Endodermal cell (in vitro differentiated cells): Measurements from ENCODE around the gene BPI. TPM values are rescaled to one million over a fixed set of nuclear protein-coding genes. Genes with fewer than 3 reads are reported as not detected.
"Not testable (repeated sequence)": the region's sequence is repeated elsewhere in the genome, so short reads cannot be mapped to it uniquely, and the experiment has no call there.

Source experiments
- DNase-seq: peaks from one replicate; pipeline ENCODE4 v3.0.0-alpha.2; 2017
- H3K27ac ChIP-seq: 2 replicates; pipeline ENCODE4 v1.5.1; 2013; ENCODE audit warnings: mild to moderate bottlenecking, low read depth, low read length, moderate library complexity
- H3K27me3 ChIP-seq: 2 replicates; pipeline ENCODE4 v1.6.1; 2013; ENCODE audit warnings: mild to moderate bottlenecking, low read length, moderate library complexity; ENCODE audit not compliant: insufficient read depth, control insufficient read depth, poor library complexity, severe bottlenecking
- H3K36me3 ChIP-seq: 2 replicates; pipeline ENCODE4 v1.7.0; 2013; ENCODE audit warnings: mild to moderate bottlenecking, low read length, moderate library complexity; ENCODE audit not compliant: control insufficient read depth, insufficient read depth
- H3K4me1 ChIP-seq: one replicate; pipeline ENCODE4 v1.7.0; 2013; ENCODE audit warnings: low read length; ENCODE audit not compliant: control insufficient read depth, insufficient read depth
- H3K4me3 ChIP-seq: 2 replicates; pipeline ENCODE4 v1.5.1; 2013; ENCODE audit warnings: mild to moderate bottlenecking, low read length, moderate library complexity
- H3K9ac ChIP-seq: 2 replicates; pipeline ENCODE4 v1.6.1; 2013; ENCODE audit warnings: mild to moderate bottlenecking, low read length, moderate library complexity; ENCODE audit not compliant: poor library complexity, severe bottlenecking; ENCODE audit errors: extremely low read depth
- H3K9me3 ChIP-seq: 2 replicates; pipeline ENCODE4 v1.6.1; 2013; ENCODE audit warnings: mild to moderate bottlenecking, low read length, moderate library complexity; ENCODE audit not compliant: control insufficient read depth
- H3K27ac Mint-ChIP-seq: 2 replicates; pipeline ENCODE4 v1.8.0; 2020; ENCODE audit warnings: mixed read lengths
- H3K27me3 Mint-ChIP-seq: 2 replicates; pipeline ENCODE4 v1.8.0; 2021; ENCODE audit warnings: mild to moderate bottlenecking, mixed read lengths; ENCODE audit not compliant: insufficient read depth
- H3K36me3 Mint-ChIP-seq: 2 replicates; pipeline ENCODE4 v1.8.0; 2020; ENCODE audit warnings: low read depth, mixed read lengths
- H3K4me1 Mint-ChIP-seq: 2 replicates; pipeline ENCODE4 v1.8.0; 2020; ENCODE audit warnings: mixed read lengths
- H3K4me3 Mint-ChIP-seq: 2 replicates; pipeline ENCODE4 v1.8.0; 2020; ENCODE audit warnings: mild to moderate bottlenecking, moderate library complexity, mixed read lengths
- H3K9me3 Mint-ChIP-seq: 2 replicates; pipeline ENCODE4 v1.8.0; 2020; ENCODE audit warnings: mild to moderate bottlenecking, mixed read lengths
- WGBS, 2 experiments: methylation state at CpG; one replicate each; pipeline versions ENCODE4 v1.1.5 to v1.1.7; 2013; ENCODE audit warnings: missing lambda C conversion rate in 2 of 2, mixed read lengths in 1 of 2; ENCODE audit not compliant: insufficient coverage in 1 of 2, insufficient read length in 1 of 2; 5-methylcytosine and 5-hydroxymethylcytosine counted together
- total RNA-seq, 2 donors: library from RNA; stranded (reverse); fragmentation: NEBNext Ultra II Directional in 1 of 2; extraction: Animal tissue kit (Norgen Biotek cat#: 25700) in 1 of 2; gene quantifications; 2 replicates in 1 of 2; 3 replicates in 1 of 2; pipeline ENCODE4 v1.2.1, GENCODE V29; 2021
- TF ChIP-seq, protein P1 (sequence below): fragments of 200-600 bp; sonication (generic); conservative IDR thresholded peaks from 2 replicates; pipeline ENCODE4 v1.5.0; 2021; ENCODE audit warnings: antibody characterized with exemption, mild to moderate bottlenecking

Gene BPI
- total RNA-seq, 2 donors from 2014 or later, result not detected

- H3K4me3 Mint-ChIP-seq, result no peak overlapping the region
- no peak overlapping the region for H3K27ac Mint-ChIP-seq
- Histone ChIP-seq H3K4me3 (no peak overlapping the region), H3K36me3 (no peaks in the 10 kb centered on the region), H3K4me1 (no peaks in the 10 kb centered on the region), H3K9me3 (no peaks in the 10 kb centered on the region), H3K27ac (peak overlapping the region; percentile 80), H3K9ac (no peak overlapping the region), H3K27me3 (no peaks in the 10 kb centered on the region)
- no peaks in the 10 kb centered on the region for H3K27me3 Mint-ChIP-seq
- peaks cover 15% of the 10 kb centered on the region for H3K9me3 Mint-ChIP-seq
- H3K36me3 Mint-ChIP-seq, result no peaks in the 10 kb centered on the region
- 83% methylated on average over 2 to 14 of the region's 14 CpGs for WGBS, 2 experiments
- peaks cover 2% of the 10 kb centered on the region for H3K4me1 Mint-ChIP-seq
- TF ChIP-seq, protein P1, sequence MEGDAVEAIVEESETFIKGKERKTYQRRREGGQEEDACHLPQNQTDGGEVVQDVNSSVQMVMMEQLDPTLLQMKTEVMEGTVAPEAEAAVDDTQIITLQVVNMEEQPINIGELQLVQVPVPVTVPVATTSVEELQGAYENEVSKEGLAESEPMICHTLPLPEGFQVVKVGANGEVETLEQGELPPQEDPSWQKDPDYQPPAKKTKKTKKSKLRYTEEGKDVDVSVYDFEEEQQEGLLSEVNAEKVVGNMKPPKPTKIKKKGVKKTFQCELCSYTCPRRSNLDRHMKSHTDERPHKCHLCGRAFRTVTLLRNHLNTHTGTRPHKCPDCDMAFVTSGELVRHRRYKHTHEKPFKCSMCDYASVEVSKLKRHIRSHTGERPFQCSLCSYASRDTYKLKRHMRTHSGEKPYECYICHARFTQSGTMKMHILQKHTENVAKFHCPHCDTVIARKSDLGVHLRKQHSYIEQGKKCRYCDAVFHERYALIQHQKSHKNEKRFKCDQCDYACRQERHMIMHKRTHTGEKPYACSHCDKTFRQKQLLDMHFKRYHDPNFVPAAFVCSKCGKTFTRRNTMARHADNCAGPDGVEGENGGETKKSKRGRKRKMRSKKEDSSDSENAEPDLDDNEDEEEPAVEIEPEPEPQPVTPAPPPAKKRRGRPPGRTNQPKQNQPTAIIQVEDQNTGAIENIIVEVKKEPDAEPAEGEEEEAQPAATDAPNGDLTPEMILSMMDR, result no peak
- no peak for DNase-seq
Measured at GRCh38 chr20:38278131-38278530, 25.8 kb upstream of the BPI start.

DNA sequence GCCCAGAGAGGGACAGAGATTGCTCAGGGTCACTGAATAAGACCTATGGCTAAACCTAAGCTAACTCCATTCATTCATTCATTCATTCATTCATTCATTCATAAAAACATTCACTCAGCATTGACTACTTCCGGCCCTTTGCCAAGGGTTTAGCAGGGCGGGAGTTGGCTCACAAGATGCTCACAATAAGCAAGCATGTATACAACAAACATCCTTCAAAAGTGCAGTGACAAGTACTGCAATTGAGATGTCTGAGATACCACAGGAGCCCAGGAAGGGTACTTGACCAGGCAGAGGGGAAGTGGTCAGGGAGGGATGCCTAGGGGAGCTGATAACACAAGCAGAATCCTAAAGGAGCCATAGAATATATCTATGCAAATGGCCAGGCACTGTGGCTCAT is 25.2 kb upstream of the BPI start:
- 89 to 100% methylated on average over 1 to 2 of the region's 2 CpGs for WGBS, 2 experiments
- H3K36me3 Mint-ChIP-seq, result no peaks in the 10 kb centered on the region
- Histone ChIP-seq H3K4me1 (no peaks in the 10 kb centered on the region), H3K9ac (no peak overlapping the region), H3K36me3 (no peaks in the 10 kb centered on the region), H3K27me3 (no peaks in the 10 kb centered on the region), H3K4me3 (no peak overlapping the region), H3K27ac (no peak overlapping the region), H3K9me3 (no peaks in the 10 kb centered on the region)
- no peak overlapping the region for H3K27ac Mint-ChIP-seq
- no peak for DNase-seq
- peaks cover 2% of the 10 kb centered on the region for H3K4me1 Mint-ChIP-seq
- TF ChIP-seq, protein P1, result no peak
- no peak overlapping the region for H3K4me3 Mint-ChIP-seq
- H3K27me3 Mint-ChIP-seq, result no peaks in the 10 kb centered on the region
- H3K9me3 Mint-ChIP-seq, result peaks cover 15% of the 10 kb centered on the region

DNA sequence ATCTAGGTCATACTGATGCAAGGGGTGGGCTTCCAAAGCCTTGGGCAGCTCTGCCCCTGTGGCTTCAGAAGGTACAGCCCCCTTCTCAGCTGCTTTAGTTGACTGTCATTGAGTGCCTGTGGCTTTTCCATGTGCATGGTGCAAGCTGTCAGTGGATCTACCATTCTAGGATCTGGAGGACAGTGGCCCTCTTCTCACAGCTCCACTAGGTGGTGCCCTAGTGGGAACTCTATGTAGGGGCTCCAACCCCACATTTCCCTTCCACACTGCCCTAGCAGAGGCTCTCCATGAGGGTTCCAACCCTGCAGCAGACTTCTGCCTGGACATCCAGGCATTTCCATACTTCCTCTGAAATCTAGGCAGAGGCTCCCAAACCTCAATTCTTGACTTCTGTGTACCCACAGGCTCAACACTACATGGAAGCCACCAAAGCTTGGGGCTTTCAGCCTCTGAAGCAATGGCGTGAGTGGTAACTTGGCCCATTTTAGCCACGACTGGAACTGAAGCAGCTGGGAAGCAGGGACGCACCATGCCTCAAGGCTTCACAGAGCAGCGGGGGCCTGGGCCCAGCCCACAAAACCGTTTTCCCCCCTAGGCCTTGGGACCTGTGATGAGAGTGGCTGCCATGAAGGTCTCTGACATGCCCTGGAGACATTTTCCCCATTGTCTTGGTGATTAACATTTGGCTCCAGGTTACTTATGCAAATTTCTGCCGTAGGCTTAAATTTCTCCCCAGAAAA is 22.6 kb upstream of the BPI start:
- not testable (repeated sequence) for H3K27ac Mint-ChIP-seq

More for the DNA sequence above, 22.6 kb upstream of the BPI start:
- TF ChIP-seq, protein P1, result peak; percentile 42
- peaks cover 17% of the 10 kb centered on the region for H3K9me3 Mint-ChIP-seq
- not testable (repeated sequence) for DNase-seq, H3K4me1 Mint-ChIP-seq, H3K27ac ChIP-seq, H3K4me3 Mint-ChIP-seq, H3K36me3 Mint-ChIP-seq, H3K9ac ChIP-seq, H3K36me3 ChIP-seq, H3K4me1 ChIP-seq, H3K27me3 ChIP-seq, H3K27me3 Mint-ChIP-seq, H3K9me3 ChIP-seq, H3K4me3 ChIP-seq
- 84 to 85% methylated on average over 5 to 6 of the region's 6 CpGs for WGBS, 2 experiments
